Stimulated activated CD4-positive, alpha-beta T cell treated with anti-CD3 and anti-CD28 coated beads, Interleukin-4, amount 100 ng/mL, for 24 hours (primary cell): ENCODE data around the gene ERBB4.

Experiments used
- DNase-seq: peaks from one replicate; pipeline ENCODE4 v3.0.0-alpha.2; 2020

The ERBB4 gene

DNA sequence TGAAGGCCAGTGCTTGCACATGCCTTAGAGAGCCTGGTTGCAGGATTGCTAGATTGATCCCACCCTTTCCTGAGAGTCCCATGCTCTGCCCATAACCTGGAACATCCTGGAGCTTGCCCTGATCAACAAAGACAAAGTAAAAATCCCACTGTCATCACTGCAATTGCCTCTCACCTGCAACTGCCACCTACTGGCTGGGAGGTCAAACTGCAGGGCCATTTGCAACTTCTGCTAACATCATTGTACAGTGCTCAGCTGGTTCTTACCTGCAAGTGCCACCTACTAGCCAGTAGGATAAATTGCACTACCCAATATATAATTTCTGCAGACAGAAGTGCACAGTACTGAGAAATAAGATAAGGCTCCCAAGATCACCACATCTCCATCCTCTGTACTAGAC, 1034.7 kb downstream of the ERBB4 start:
- DNase-seq = no peak

DNA sequence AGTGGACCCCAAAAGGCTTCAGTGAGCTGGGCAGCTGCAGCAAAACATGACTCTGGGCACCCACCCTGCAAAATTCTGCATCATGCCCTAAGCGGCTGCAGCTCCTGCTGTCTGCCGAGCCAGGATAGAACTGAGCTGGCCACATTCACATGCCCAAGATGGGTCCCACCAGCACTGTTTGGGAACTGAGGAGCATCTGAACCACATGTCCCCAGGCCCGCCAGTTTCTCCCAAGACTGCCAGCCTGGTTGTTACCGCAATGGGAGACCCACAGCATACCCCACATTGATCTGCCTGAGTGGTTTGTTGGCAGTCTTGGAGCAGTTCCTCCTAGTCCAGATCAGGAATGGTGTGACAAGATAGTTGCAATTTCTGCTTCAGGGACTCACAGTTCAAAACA, 1035.4 kb downstream of the ERBB4 start:
- no peak for DNase-seq

DNA sequence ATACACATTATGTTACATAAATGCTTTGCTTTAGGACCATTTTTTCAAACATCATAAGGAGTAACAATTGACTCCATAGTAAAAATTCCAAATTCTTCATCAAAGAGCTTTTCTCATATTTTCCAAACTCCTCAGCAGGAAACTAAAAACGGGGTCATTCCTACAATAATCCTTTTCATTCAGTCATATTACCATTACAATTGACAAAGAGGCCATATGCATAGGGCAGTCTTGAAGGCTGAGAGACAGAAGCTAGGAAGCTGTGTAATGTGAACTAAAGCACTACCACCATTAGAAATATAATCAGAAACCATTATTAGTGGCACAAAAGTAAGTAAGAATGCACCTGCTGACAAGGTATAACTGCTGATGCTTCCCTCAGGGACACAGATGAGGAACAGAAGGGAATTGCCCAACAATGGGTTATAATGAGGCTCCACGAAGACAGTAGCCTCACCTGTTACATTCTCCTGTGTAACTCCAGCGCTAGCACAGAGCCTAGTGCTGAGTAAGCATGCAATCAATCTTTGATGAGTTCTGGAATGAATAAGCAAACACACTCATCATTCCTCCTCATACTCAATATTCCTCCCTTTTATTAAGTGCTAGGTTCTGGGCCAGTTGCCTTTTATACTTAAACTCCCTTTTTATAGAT, 1039.9 kb downstream of the ERBB4 start:
- DNase-seq = no peak

DNA sequence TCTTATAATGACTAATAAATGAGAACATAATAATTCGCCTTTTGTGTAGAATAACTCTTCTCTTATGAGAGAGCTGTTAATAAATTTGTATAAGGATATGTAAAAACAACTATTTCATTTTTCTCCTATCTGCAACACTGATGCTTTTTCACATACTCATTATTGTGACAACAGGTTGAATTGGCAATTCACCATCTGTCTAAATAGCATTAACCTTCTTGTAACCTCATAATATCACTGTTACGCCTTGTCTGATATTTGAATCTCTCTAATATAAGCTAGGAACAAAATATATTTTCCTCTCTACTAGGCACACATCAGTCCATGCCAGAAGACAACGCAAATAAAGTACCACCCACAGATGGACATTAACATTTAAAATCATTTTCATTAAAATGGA, 1043.3 kb downstream of the ERBB4 start:
- DNase-seq = no peak

DNA sequence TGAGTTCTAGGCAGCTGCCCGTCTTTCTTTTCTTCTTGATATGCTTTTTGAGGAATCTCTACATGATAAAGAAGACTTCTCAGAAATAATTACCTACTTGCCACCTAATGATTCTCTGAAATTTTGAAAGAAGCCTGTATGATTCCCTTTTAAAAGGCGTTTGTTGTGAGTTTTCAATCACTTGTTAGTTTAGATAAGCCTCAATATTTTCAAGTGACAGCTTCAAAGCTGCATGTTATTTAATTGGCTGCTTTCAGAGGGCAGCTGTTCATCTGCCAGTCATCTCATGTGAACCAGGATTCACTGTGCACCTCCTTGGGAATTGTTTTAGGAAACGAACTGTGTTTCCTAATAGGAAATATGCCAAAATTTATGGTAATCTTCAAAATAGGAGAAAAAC, 1044.1 kb downstream of the ERBB4 start:
- DNase-seq = no peak

DNA sequence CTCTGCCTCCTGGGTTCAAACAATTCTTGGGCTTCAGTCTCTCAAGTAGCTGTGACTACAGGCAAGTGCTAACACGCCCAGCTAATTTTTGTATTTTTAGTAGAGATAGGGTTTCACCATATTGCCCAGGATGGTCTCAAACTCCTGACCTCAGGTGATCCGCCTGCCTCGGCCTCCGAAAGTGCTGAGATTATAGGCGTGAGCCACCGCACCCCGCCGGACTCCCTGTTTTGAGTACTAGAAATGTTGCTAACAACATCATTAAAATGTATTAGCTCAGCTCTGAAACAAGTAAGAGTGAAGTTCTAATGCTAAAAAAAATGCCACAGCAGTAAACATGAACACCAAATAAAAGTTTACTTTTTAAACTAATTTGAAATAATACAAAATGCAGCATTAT, 1044.5 kb downstream of the ERBB4 start:
- no peak for DNase-seq

DNA sequence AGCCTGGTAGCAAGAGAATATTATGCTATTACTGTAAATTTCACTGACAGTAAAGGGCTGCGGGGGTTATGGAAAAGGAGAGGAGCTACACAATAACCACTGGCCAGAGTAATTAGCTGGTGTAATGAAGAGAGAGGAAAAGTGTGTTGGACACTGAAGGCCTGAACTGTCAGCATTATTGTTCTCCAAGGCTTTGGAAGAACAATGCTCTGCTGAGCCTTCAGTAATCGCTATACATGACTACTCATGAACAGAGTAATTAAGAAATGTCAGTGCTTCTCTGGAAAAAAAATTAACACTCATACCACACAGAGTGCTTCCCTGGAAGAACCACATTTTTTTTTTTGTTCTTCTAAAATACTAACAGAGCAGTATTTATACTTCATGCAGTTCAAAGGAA, 1050.9 kb downstream of the ERBB4 start:
- DNase-seq = no peak

DNA sequence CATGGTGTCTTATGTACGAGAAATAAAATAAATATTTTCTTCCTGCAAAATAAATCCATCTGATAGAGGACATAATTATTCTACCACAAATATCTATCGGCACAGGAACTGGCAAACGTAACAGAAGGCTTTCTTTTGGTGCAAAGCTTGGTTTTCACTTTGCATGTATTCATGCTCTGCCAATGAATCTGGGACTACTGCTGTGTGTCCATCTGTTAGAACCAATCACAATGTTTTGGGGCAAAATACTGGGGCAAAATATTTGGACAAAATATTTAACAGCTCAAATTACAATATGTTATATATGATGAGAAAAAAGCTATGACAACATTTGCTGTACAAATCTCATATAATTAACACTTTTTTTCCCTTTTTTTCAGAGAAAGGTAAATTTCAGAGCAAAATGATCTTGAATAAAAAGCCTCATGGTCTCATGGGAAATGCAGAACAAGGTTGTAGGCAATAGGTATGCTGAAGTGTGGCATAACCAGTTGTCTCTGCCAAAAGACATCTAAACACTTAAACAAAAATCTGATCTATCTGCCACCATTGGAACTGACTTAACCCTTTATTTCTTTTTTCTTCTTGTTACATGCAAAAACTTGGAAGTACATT, 1059.0 kb downstream of the ERBB4 start:
- DNase-seq = no peak

DNA sequence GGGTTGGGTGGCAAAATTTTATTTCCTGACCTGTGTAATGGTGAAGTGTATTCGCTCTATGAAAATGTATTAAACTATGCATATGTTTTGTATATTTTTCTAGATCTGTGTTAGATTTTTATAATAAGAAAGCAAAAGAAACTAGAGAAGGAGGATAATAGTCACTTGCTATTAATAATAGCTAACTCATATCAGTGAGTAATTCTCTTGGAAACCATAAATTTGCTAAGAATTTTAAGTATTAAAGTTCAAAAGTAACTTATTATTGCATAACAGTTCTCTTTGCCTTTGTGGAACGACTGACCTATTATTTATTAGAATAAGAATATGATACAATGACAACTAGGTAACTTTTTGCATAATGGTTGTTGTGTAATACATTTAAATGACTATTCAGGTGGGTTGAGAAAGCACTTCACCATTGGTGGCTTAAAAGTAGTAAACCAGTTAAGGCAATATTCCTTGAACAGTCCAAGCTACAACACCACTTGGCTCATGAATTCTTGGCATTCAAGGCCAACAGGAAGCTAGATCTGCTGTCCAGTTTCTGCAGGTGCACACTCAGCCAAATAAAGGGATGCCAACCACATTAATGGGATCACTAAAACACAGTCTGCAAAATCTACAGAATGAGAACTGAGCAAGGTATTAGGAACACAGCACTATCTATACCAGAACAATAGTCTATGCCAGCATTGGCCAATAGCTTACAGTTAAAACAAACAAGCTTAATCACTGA, 1060.9 kb downstream of the ERBB4 start:
- no peak for DNase-seq

DNA sequence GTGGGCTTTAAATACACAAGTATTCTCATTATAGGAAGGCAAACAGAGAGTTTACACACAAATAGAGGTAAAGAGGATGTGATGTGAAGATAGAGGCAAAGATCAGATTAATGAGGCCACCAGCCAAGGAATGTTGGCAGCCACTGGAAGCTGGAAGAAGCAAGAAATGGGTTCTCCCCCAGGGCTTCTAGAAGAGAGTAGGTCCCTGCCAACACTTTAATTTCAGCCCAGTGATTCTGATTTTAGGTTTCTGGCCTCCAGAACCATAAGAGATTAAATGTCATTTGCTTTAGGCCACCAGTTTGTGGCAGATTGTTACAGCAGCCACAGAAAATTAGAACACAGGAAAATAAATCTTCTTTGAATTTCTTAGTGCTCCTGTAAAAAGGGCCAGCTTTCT, 1065.5 kb downstream of the ERBB4 start:
- DNase-seq = no peak

DNA sequence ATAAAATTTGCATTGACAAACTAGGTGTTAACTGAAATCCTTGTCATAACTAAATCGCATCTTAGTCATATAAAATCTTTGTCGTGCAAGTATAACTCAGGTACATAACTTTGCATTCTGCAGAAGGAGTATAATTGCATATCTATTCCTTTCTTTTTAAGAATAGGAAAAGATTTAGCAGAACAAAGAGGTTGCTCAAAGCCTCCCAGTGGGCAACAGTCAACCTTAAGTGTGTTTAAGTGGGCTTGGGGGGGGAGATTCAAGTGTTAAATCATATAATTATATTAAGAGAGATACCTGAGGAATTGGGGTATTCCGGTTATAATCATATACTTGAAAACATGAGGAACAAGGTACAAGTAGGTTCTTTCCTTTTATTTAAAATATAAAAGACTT, 1068.9 kb downstream of the ERBB4 start:
- DNase-seq = no peak

DNA sequence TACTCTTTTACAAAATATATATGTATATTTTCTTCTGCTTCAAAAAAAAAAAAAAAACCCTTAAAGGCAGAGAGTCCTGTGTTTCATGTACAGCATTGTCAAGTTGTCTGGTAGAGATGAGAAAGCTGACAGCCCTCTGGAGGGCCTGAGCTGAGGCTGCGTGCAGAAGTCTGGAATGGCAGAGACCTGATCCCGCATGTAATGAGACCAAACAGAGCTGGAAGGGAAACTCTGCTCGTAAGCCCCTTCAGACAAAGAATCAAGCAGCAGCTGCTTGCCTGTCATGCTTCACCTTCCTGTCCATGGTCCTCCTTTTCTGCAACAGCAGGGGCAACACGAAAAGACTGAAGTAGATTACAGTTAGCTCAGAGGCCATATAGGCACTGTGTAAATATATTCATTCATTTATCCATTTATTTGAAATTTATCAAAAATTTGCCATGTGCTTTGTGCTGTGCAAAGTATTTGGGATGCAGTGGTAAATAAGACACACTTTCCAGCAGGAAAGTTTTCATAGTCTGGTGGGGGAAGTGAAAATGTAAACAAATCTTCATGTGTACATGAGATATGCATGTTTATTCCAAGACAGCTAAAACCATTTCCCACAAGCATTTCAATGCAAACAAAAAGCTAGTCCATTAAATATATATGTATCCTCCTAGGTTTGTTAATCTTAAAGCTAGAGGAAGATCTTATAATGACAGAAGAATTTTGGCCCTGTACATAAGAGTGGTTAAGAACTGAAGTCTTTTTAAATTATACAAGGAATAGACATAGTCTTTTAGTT, 1069.5 kb downstream of the ERBB4 start:
- DNase-seq = no peak

DNA sequence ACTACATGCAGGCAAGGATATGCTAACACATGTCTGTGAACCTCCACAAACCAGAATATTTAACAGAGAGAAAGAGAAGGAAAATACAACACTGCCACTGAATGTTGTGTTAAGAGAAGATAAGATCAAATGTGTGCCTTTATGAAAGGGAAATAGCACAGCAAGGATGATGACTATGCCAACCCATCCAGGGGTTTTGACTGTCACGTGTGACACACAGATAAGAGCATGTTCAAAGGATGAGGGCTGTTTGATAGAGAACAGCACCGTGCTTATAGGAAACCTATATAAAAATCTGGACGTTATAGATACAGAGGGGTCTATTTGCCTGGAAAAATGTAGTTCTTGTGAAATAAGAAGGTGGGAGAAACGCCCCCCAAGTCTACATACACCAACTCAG, 1070.4 kb downstream of the ERBB4 start:
- no peak for DNase-seq

DNA sequence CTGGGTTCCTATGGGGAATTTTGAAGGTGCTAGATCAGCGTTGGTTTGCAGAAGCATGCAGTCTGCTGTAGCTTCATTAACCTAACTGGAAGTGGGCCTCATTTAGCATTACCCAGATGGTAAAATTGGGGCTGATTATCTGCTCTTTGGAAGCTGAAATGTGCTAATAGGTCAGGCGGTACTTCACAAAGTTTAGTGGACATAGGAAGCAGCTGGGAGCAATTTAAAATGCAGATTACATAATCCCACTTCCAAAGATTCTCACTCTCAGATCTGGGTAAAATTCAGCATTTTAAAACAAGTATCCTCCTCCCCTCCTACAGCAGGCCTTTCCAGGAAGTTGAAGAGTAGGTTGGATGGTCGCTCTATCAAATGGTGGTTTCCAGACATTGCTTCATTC, 1075.2 kb downstream of the ERBB4 start:
- DNase-seq = no peak

DNA sequence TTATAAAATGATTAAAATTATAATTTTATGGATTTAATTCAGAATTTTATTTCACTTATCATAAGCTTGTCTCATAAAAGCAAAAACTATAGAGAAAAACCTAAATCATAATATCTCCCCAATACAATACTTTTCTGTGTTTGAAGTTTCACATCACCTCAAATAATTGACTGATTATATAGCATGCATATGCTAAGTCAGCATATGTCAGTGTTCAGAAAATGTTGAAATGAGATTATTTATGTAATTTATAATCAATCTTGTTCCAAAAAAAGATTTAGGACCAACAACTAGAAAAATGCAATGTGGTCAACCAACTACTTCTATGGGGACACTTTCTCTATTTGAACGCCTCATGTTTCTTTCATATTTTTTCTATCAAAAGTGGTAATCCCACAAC, 1079.6 kb downstream of the ERBB4 start:
- DNase-seq = no peak

DNA sequence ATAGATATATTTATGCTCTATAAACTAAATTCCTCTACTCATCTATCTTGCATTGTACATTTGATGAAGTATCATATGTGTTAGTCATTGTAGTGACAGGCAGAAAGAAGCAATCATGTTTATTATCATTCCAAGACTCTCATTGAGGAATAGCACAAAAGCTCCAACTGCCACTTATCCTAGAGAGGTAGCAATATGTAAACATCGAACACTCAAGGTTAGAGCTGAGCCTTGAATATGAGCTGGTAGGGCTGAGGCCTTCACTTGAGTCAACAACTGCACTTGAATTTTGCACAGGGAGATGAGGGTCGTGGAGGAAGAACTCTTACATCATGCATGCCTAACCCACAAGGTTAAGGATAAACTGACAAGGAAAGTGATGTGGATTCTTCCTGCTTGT, 1081.3 kb downstream of the ERBB4 start:
- DNase-seq = no peak

DNA sequence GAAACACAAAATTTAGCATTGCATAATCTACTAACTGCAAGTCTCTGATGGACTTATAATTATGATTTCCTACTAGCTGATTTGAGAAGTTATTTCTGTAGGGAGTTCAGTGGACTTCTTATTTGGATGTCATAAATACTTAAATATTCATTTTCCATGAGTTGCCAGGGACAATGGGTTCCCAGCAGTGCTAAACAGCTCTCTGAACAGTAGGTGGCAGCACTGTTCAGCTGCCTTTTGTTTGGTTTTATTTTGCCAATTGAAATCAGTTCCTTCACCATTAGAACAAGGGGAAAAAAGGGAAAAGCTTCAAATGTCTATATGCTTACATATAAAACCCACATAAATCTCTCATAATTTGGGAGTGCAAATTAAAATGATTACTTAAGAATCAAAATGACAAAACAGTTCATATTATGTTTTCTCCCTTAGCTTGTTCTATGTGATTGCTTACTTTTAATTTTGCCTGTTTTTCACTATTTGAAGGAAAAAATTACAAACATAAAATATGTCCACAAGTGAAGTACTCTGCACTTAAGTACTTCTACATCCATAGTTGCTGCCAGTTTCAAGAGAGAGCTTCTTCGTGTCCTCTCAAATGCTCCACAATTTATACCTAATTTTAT, 1083.3 kb downstream of the ERBB4 start:
- peak; percentile 14 for DNase-seq

DNA sequence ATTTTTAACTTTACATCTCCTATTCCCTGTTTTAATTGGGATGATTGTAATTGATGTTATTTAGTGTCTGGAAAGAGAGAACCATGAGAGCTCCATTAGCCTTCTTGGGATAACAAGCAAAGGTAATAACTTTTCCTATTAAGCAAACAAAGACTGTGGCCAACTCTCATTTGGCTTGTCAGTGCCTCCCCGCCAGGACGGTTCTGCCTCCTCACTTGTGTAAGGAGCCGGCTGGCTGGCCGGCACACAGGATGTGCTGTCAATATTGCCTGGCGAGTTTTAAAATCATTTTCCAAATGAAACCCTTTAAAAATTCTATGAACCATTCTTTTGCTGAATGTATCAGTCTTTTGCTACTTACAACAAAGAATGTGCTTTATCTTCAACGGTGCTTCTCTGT, 1083.9 kb downstream of the ERBB4 start:
- DNase-seq = no peak

DNA sequence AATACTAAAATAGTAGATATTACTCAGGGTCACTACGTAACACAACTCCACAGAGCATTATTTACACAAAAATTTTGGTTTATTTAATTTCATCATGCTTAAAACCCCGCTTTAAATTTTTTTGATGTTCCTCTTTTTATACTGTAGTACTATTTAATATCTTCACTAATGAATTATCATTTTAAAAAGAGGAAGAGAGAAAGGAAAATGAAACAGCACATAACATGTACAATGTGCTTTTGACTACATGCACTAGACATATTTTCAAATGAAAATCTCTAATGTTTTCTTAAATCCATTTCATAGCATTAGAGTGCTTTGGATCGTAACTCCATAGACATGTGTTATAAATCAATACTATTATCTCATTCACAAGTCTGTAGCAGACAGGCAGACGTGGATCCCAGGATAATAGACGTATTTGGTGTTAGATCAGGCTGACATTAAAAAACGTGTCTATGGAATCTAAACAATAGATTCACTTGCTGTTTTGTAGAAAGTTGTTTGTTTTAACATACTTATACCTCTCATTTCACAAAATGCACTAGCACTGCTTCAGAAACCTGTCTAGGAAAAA, 1085.2 kb downstream of the ERBB4 start:
- no peak for DNase-seq

DNA sequence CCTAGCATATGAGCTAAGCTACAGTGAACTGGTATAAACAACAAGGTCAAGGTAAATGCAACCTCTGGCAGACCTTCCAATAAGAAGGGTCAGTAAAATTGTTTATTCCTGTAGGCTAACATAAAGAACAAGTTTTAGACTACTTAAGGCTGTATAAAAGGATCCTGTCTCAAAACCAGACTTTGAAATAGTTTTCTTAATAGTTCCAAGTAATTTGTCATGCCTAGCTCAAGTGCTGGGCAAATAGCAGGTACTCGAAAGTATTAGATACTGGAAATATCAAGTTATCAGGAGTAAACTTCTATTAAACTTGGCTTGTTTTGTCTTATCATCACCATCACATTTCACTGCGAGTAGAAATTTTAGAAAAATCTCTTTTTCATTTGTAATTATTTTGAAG, 1087.0 kb downstream of the ERBB4 start:
- no peak for DNase-seq

DNA sequence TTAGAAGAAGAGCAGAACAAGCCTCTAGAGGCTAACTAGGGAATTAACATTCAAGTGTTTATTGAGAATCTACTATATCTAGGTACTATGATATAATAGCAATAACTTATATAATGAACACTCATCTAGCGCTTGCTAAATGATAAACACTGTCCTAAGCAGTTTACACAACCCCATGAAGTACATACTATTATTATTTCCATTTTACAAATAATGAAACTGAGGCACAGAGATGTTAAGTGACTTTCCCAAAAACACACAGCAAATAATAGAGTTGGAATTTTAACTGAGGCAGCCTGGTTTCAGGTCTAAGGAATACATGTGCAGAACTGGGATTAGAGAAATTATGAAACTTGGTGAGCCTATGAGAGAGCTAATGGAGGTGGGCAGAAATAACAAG, 1088.8 kb downstream of the ERBB4 start:
- DNase-seq = no peak

DNA sequence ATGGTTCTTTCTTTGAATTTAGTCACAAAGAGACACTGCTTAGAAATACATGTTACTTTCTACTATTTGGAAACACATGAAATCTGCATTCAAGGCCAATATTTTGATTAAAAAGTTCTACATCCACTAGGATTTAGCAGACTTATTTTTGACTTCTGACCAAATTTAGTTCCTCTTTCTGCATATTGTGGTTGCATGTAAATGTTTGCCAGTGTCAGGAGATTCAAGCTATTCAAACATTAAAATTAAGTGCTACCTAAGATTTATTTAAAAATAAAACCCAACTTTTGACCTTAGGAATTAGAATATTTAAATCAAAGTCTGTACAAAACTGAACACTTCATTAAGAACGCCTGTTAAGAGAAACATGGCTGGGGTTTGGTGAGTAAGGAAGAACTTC, 1091.1 kb downstream of the ERBB4 start:
- DNase-seq = no peak

DNA sequence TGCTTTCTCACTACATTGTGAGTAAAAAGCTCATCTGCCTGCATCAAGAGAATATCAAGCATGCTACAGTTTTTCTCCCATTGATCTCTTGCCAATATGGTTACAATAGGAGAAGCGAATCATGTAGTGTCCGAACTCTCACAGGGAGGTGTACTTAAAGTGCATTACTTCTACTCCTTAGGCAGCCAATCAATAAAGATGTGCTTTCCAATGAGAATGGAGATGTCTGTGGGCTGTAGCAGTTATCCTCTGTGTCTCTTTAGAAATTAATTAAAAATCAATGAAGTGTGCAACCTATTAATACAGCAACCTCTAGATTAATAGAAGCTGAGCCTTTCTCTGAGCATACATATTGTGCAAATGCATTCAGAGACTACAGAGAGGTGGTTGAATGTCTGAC, 1098.5 kb downstream of the ERBB4 start:
- no peak for DNase-seq
